Measurements from ENCODE around the gene TRIM41. TPM values are rescaled to one million over a fixed set of nuclear protein-coding genes. Genes with fewer than 3 reads are reported as not detected.

The TRIM41 gene
- total RNA-seq, 1 donor, result 9.9 TPM

- peak overlapping the region; percentile 97 for H3K4me3 ChIP-seq (ENCODE audit: low read depth, low read length)
- TF ChIP-seq, protein P1, sequence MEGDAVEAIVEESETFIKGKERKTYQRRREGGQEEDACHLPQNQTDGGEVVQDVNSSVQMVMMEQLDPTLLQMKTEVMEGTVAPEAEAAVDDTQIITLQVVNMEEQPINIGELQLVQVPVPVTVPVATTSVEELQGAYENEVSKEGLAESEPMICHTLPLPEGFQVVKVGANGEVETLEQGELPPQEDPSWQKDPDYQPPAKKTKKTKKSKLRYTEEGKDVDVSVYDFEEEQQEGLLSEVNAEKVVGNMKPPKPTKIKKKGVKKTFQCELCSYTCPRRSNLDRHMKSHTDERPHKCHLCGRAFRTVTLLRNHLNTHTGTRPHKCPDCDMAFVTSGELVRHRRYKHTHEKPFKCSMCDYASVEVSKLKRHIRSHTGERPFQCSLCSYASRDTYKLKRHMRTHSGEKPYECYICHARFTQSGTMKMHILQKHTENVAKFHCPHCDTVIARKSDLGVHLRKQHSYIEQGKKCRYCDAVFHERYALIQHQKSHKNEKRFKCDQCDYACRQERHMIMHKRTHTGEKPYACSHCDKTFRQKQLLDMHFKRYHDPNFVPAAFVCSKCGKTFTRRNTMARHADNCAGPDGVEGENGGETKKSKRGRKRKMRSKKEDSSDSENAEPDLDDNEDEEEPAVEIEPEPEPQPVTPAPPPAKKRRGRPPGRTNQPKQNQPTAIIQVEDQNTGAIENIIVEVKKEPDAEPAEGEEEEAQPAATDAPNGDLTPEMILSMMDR (IDR thresholded peaks at IDR 0.05; ENCODE audit: insufficient read depth, low read depth, low read length), result no peak
- DNase-seq (ENCODE audit: low read depth), result peak; percentile 84
Observed at GRCh38 chr5:181241393-181241975, 18.4 kb downstream of the TRIM41 start.

DNA sequence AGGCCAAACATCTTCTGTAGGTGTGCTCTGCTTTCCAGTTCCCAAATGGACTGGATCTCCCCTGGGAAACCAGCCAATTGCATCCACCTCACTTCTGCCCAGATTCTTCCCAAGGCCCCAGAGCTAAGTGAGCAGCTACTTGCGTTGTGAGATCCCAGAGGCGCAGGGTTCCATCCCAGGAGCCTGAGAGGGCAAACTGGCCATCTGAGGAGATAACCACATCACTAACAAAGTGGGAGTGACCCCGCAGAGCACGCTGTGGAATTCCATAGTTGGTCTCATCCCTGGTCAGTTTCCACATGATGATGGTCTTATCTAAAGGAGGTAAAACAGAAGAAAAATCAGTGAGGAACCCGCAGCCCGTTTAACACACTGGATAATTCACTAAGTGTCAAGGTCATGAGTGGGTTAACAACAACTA lies 19.0 kb downstream of the TRIM41 start:
- DNase-seq (ENCODE audit: low read depth), result no peak
- peak overlapping the region; percentile 97 for H3K4me3 ChIP-seq (ENCODE audit: low read depth, low read length)
- TF ChIP-seq, protein P1 (IDR thresholded peaks at IDR 0.05; ENCODE audit: insufficient read depth, low read depth, low read length), result no peak

DNA sequence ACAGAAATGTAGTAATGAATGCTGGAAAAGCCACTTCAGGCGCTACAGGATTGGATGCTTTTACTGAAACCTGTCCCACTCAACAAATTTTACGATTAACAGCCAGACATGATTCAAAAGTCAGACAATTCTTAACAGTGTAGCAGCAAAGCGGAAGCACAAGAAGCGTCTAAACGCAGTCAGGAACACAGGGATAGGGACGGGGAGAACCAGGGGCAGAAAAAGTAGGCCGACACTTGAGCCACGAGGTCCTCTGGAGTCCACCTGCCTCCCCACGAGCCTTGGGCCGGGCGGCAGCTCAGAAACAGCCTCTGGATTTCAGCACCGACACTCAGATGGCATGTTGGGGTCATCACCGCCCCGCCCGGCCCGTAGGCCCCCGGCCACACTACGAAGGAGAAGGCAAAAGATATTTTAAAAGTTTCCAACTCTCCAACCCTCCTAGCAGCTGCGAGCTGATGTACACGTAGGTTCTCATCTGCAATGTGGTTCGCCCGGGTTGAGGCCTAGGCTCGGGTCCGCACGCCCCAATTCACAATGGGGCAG lies 20.0 kb downstream of the TRIM41 start:
- TF ChIP-seq, protein P1 (IDR thresholded peaks at IDR 0.05; ENCODE audit: insufficient read depth, low read depth, low read length), result no peak
- DNase-seq (ENCODE audit: low read depth), result peak; percentile 45
- peak overlapping the region; percentile 97 for H3K4me3 ChIP-seq (ENCODE audit: low read depth, low read length)

- DNase-seq (ENCODE audit: low read depth), result peak; percentile 91
- TF ChIP-seq, protein P1 (IDR thresholded peaks at IDR 0.05; ENCODE audit: insufficient read depth, low read depth, low read length), result no peak
- peak within 1 kb of the TSS; percentile 97 for H3K4me3 ChIP-seq (ENCODE audit: low read depth, low read length)
Observed at GRCh38 chr5:181243564-181244343, 20.7 kb downstream of the TRIM41 start, which contains the start of gene RACK1. Gene RACK1, minus strand, starts transcription at chr5:181243906. Its CDS starts 106 bp downstream, at chr5:181243800.

- H3K4me3 ChIP-seq (ENCODE audit: low read depth, low read length), result peak overlapping the region; percentile 84
- TF ChIP-seq, protein P1 (IDR thresholded peaks at IDR 0.05; ENCODE audit: insufficient read depth, low read depth, low read length), result no peak
- no peak for DNase-seq (ENCODE audit: low read depth)
Observed at GRCh38 chr5:181245427-181246275, 22.6 kb downstream of the TRIM41 start.

- DNase-seq (ENCODE audit: low read depth), result peak; percentile 87
- H3K4me3 ChIP-seq (ENCODE audit: low read depth, low read length), result peak overlapping the region; percentile 84
- TF ChIP-seq, protein P1 (IDR thresholded peaks at IDR 0.05; ENCODE audit: insufficient read depth, low read depth, low read length), result no peak
Observed at GRCh38 chr5:181246276-181247049, 23.4 kb downstream of the TRIM41 start.
